Ishikawa (cell line): ENCODE measurements around the gene KCNJ4.

ENCODE experiments used
- CEBPB ChIP-seq: IDR thresholded peaks from 2 replicates; pipeline ENCODE4 v1.6.1; 2012
- CREB1 ChIP-seq: IDR thresholded peaks from 2 replicates; pipeline ENCODE4 v1.6.1; 2012; ENCODE audit warnings: low read depth
- EGR1 ChIP-seq: IDR thresholded peaks from 2 replicates; pipeline ENCODE4 v1.6.1; 2012
- EP300 ChIP-seq: IDR thresholded peaks from 2 replicates; pipeline ENCODE4 v1.6.1; 2012; ENCODE audit warnings: borderline replicate concordance
- FOXM1 ChIP-seq: IDR thresholded peaks from 2 replicates; pipeline ENCODE4 v1.6.1; 2012; ENCODE audit warnings: low read depth, borderline replicate concordance
- MAX ChIP-seq: IDR thresholded peaks from 2 replicates; pipeline ENCODE4 v1.6.1; 2012
- NFIC ChIP-seq: IDR thresholded peaks from 2 replicates; pipeline ENCODE4 v1.6.1; 2012
- RAD21 ChIP-seq: IDR thresholded peaks from 2 replicates; pipeline ENCODE4 v1.6.1; 2012; ENCODE audit warnings: low read depth
- REST ChIP-seq: IDR thresholded peaks from 2 replicates; pipeline ENCODE4 v1.6.1; 2012; ENCODE audit warnings: low read depth, mild to moderate bottlenecking
- TAF1 ChIP-seq: IDR thresholded peaks from 2 replicates; pipeline ENCODE4 v1.6.1; 2012; ENCODE audit warnings: low read depth, mild to moderate bottlenecking
- TCF12 ChIP-seq: IDR thresholded peaks from 2 replicates; pipeline ENCODE4 v1.6.1; 2012; ENCODE audit warnings: low read depth
- TEAD4 ChIP-seq: IDR thresholded peaks from 2 replicates; pipeline ENCODE4 v1.6.1; 2012
- USF1 ChIP-seq: IDR thresholded peaks from 2 replicates; pipeline ENCODE4 v1.6.1; 2012
- YY1 ChIP-seq: IDR thresholded peaks from 2 replicates; pipeline ENCODE4 v1.6.1; 2012; ENCODE audit warnings: low read depth
- ZBTB7A ChIP-seq: IDR thresholded peaks from 2 replicates; pipeline ENCODE4 v1.6.1; 2012; ENCODE audit warnings: low read depth

KCNJ4 gene

GRCh38 chr22:38435965-38436364, 19.0 kb downstream of the KCNJ4 start:
- TF ChIP-seq USF1, result no peak
- no peak for TF ChIP-seq EGR1
- no peak for TF ChIP-seq TEAD4
- TF ChIP-seq CEBPB, result no peak
- no peak for TF ChIP-seq EP300
- TF ChIP-seq TAF1, result no peak
- TF ChIP-seq TCF12, result no peak
- TF ChIP-seq YY1, result no peak
- no peak for TF ChIP-seq RAD21
- no peak for TF ChIP-seq REST

GRCh38 chr22:38435010-38435409, 20.0 kb downstream of the KCNJ4 start:
- TF ChIP-seq MAX (no peak), USF1 (no peak), CEBPB (no peak), RAD21 (no peak), YY1 (no peak), CREB1 (no peak), FOXM1 (no peak), EP300 (no peak), NFIC (no peak), TAF1 (no peak), TCF12 (no peak), TEAD4 (no peak), EGR1 (no peak), ZBTB7A (no peak), REST (no peak)

GRCh38 chr22:38433871-38434270, 21.1 kb downstream of the KCNJ4 start:
- no peak for TF ChIP-seq CEBPB
- no peak for TF ChIP-seq RAD21
- TF ChIP-seq ZBTB7A, result no peak
- TF ChIP-seq TAF1, result no peak
- TF ChIP-seq EP300, result no peak
- no peak for TF ChIP-seq REST
- no peak for TF ChIP-seq CREB1
- no peak for TF ChIP-seq NFIC
- TF ChIP-seq MAX, result no peak
- TF ChIP-seq EGR1, result no peak
- no peak for TF ChIP-seq TEAD4
- TF ChIP-seq FOXM1, result no peak
- TF ChIP-seq USF1, result no peak
- no peak for TF ChIP-seq TCF12
- no peak for TF ChIP-seq YY1

- TF ChIP-seq USF1 (no peak), REST (no peak)
Measured at GRCh38 chr22:38432264-38432663, 22.7 kb downstream of the KCNJ4 start.
